ENCODE results near the gene HMGXB4. TPM values are rescaled to one million over a fixed set of nuclear protein-coding genes. Genes with fewer than 3 reads are reported as not detected.

The HMGXB4 gene
- total RNA-seq, 1 experiment from 2014 or later = 19.1 TPM

GRCh38 chr22:35314161-35314942 lies 57.1 kb downstream of the HMGXB4 start:
- Histone ChIP-seq H3K27ac (ENCODE audit: low read length) (no peak overlapping the region), H3K27me3 (ENCODE audit: low read length) (no peaks in the 10 kb centered on the region), H3K9ac (ENCODE audit: low read length) (no peak overlapping the region), H3K36me3 (ENCODE audit: insufficient read depth, low read length) (no peaks in the 10 kb centered on the region), H4K20me1 (ENCODE audit: insufficient read depth, low read depth, low read length) (peaks cover 21% of the 10 kb centered on the region; the same call in 1 of the 2 replicates), H3K79me2 (ENCODE audit: low read length) (no peaks in the 10 kb centered on the region), H3K4me2 (ENCODE audit: low read depth, low read length, poor library complexity, severe bottlenecking) (no peak overlapping the region), H3K4me1 (ENCODE audit: low read length) (peaks cover 4% of the 10 kb centered on the region; the same call in 1 of the 2 replicates), H3K4me3 (ENCODE audit: low read length) (no peak overlapping the region), H2AFZ (ENCODE audit: low read length) (no peak overlapping the region), H3K9me2 (replicated peaks; ENCODE audit: insufficient read depth, low read length) (no peaks in the 10 kb centered on the region), H3K9me3 (ENCODE audit: low read length) (no peaks in the 10 kb centered on the region)
- no peak for DNase-seq

GRCh38 chr22:35315141-35315854 lies 58.0 kb downstream of the HMGXB4 start:
- no peaks in the 10 kb centered on the region for H3K9me2 ChIP-seq (replicated peaks; ENCODE audit: insufficient read depth, low read length)
- H3K27me3 ChIP-seq (ENCODE audit: low read length) = no peaks in the 10 kb centered on the region
- no peak for DNase-seq
- H2AFZ ChIP-seq (ENCODE audit: low read length) = no peak overlapping the region
- no peaks in the 10 kb centered on the region for H3K79me2 ChIP-seq (ENCODE audit: low read length)
- no peak overlapping the region for H3K9ac ChIP-seq (ENCODE audit: low read length)
- H3K9me3 ChIP-seq (ENCODE audit: low read length) = no peaks in the 10 kb centered on the region
- no peak overlapping the region for H3K27ac ChIP-seq (ENCODE audit: low read length)
- peaks cover 21% of the 10 kb centered on the region; the same call in 1 of the 2 replicates for H4K20me1 ChIP-seq (ENCODE audit: insufficient read depth, low read depth, low read length)
- H3K4me3 ChIP-seq (ENCODE audit: low read length) = no peak overlapping the region
- no peaks in the 10 kb centered on the region for H3K36me3 ChIP-seq (ENCODE audit: insufficient read depth, low read length)
- H3K4me2 ChIP-seq (ENCODE audit: low read depth, low read length, poor library complexity, severe bottlenecking) = no peak overlapping the region
- peaks cover 4% of the 10 kb centered on the region; the same call in 1 of the 2 replicates for H3K4me1 ChIP-seq (ENCODE audit: low read length)

GRCh38 chr22:35315855-35316745 lies 58.8 kb downstream of the HMGXB4 start:
- H3K9me3 ChIP-seq (ENCODE audit: low read length) = no peaks in the 10 kb centered on the region

GRCh38 chr22:35316751-35317150 lies 59.5 kb downstream of the HMGXB4 start:
- Histone ChIP-seq H3K27ac (ENCODE audit: low read length) (no peak overlapping the region), H3K9me2 (replicated peaks; ENCODE audit: insufficient read depth, low read length) (no peaks in the 10 kb centered on the region), H3K4me2 (ENCODE audit: low read depth, low read length, poor library complexity, severe bottlenecking) (no peak overlapping the region), H3K27me3 (ENCODE audit: low read length) (no peaks in the 10 kb centered on the region), H3K9me3 (ENCODE audit: low read length) (no peaks in the 10 kb centered on the region), H3K9ac (ENCODE audit: low read length) (no peak overlapping the region), H3K4me3 (ENCODE audit: low read length) (no peak overlapping the region), H2AFZ (ENCODE audit: low read length) (no peak overlapping the region), H3K79me2 (ENCODE audit: low read length) (no peaks in the 10 kb centered on the region), H4K20me1 (ENCODE audit: insufficient read depth, low read depth, low read length) (peaks cover 9% of the 10 kb centered on the region; the same call in 1 of the 2 replicates), H3K36me3 (ENCODE audit: insufficient read depth, low read length) (no peaks in the 10 kb centered on the region), H3K4me1 (ENCODE audit: low read length) (peaks cover 4% of the 10 kb centered on the region; the same call in 1 of the 2 replicates)
- no peak for DNase-seq

More at GRCh38 chr22:35315855-35316745, 58.8 kb downstream of the HMGXB4 start:
- Histone ChIP-seq H3K27me3 (ENCODE audit: low read length) (no peaks in the 10 kb centered on the region), H3K9me2 (replicated peaks; ENCODE audit: insufficient read depth, low read length) (no peaks in the 10 kb centered on the region), H2AFZ (ENCODE audit: low read length) (no peak overlapping the region), H3K4me3 (ENCODE audit: low read length) (no peak overlapping the region), H3K4me2 (ENCODE audit: low read depth, low read length, poor library complexity, severe bottlenecking) (no peak overlapping the region), H3K79me2 (ENCODE audit: low read length) (no peaks in the 10 kb centered on the region), H3K36me3 (ENCODE audit: insufficient read depth, low read length) (no peaks in the 10 kb centered on the region), H3K9ac (ENCODE audit: low read length) (no peak overlapping the region), H3K4me1 (ENCODE audit: low read length) (peaks cover 4% of the 10 kb centered on the region; the same call in 1 of the 2 replicates), H4K20me1 (ENCODE audit: insufficient read depth, low read depth, low read length) (peaks cover 15% of the 10 kb centered on the region; the same call in 1 of the 2 replicates), H3K27ac (ENCODE audit: low read length) (no peak overlapping the region)
- DNase-seq = no peak

- no peaks in the 10 kb centered on the region for H3K79me2 ChIP-seq (ENCODE audit: low read length)
- peaks cover 5% of the 10 kb centered on the region; the same call in 1 of the 2 replicates for H4K20me1 ChIP-seq (ENCODE audit: insufficient read depth, low read depth, low read length)
- H3K9me2 ChIP-seq (replicated peaks; ENCODE audit: insufficient read depth, low read length) = no peaks in the 10 kb centered on the region
- no peaks in the 10 kb centered on the region for H3K9me3 ChIP-seq (ENCODE audit: low read length)
- no peaks in the 10 kb centered on the region for H3K27me3 ChIP-seq (ENCODE audit: low read length)
- no peak overlapping the region for H2AFZ ChIP-seq (ENCODE audit: low read length)
- H3K4me3 ChIP-seq (ENCODE audit: low read length) = no peak overlapping the region
- no peak overlapping the region for H3K9ac ChIP-seq (ENCODE audit: low read length)
- peaks cover 4% of the 10 kb centered on the region; the same call in 1 of the 2 replicates for H3K4me1 ChIP-seq (ENCODE audit: low read length)
- H3K27ac ChIP-seq (ENCODE audit: low read length) = no peak overlapping the region
- no peaks in the 10 kb centered on the region for H3K36me3 ChIP-seq (ENCODE audit: insufficient read depth, low read length)
- H3K4me2 ChIP-seq (ENCODE audit: low read depth, low read length, poor library complexity, severe bottlenecking) = no peak overlapping the region
- no peak for DNase-seq
These were observed 60.5 kb downstream of the HMGXB4 start for GRCh38 chr22:35317680-35318290.

GRCh38 chr22:35318346-35319215 lies 61.3 kb downstream of the HMGXB4 start:
- no peaks in the 10 kb centered on the region for H3K27me3 ChIP-seq (ENCODE audit: low read length)
- H3K4me3 ChIP-seq (ENCODE audit: low read length) = no peak overlapping the region
- no peak overlapping the region for H2AFZ ChIP-seq (ENCODE audit: low read length)
- H3K9me2 ChIP-seq (replicated peaks; ENCODE audit: insufficient read depth, low read length) = no peaks in the 10 kb centered on the region
- no peak overlapping the region for H3K9ac ChIP-seq (ENCODE audit: low read length)
- H3K79me2 ChIP-seq (ENCODE audit: low read length) = no peaks in the 10 kb centered on the region
- H3K27ac ChIP-seq (ENCODE audit: low read length) = no peak overlapping the region
- peaks cover 4% of the 10 kb centered on the region; the same call in 1 of the 2 replicates for H3K4me1 ChIP-seq (ENCODE audit: low read length)
- no peak for DNase-seq
- H3K36me3 ChIP-seq (ENCODE audit: insufficient read depth, low read length) = no peaks in the 10 kb centered on the region
- H4K20me1 ChIP-seq (ENCODE audit: insufficient read depth, low read depth, low read length) = 0 out of 2 replicates have a peak, but pooled peaks cover 5% of the 10 kb centered on the region
- H3K4me2 ChIP-seq (ENCODE audit: low read depth, low read length, poor library complexity, severe bottlenecking) = no peak overlapping the region
- no peaks in the 10 kb centered on the region for H3K9me3 ChIP-seq (ENCODE audit: low read length)

Measured in Karpas-422 (cell line).